ENCODE measurements around the gene TMPRSS7. TPM values are rescaled to one million over a fixed set of nuclear protein-coding genes. Genes with fewer than 3 reads are reported as not detected.

The TMPRSS7 gene
- not detected for total RNA-seq

- ChIA-PET CTCF (no interaction called here), POLR2A (no interaction called here)
Measured at GRCh38 chr3:112034436-112034835, at the start of gene TMPRSS7. TSS of gene TMPRSS7 (plus strand) at chr3:112034736. CDS start at chr3:112034846, 110 bp downstream.

GRCh38 chr3:111986800-111987199 lies 47.7 kb upstream of the TMPRSS7 start:
- ChIA-PET POLR2A (no interaction called here), CTCF (interaction anchor here (0.9 to 4.0 kb wide), 2 partner anchors 15 to 26 kb away, joined by 3 to 33 read pairs; no protein-coding TSS in a partner anchor)

DNA sequence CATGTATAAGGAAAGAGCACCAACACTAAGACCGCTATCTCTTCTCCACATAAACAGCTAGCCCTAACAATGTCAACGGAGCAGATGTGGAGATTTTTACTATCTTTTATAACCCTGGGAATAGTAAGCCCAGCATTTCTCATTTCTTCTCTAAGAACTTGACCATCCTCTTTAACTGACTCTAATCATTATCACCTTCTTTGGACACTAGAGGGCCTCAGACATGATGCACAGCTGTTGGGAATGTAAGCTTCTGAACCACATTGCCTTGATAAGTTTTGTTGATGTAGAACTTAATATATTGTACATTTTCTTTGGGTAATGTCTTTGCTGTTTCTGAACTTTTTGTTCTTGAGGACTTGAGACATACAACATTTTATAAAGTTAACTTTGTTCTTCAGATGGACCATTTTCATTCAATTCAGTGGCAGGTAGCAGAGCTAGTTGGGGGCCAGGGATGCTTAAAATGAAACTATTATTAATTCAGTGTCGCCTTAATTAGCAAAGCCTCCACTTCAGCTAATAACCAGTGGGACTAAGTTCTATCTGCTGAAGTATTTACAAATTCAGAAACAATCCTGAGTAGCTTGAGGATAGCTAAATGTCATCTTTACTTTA lies 45.4 kb upstream of the TMPRSS7 start:
- CTCF ChIA-PET, result interaction anchor here (0.8 to 4.0 kb wide), 11 partner anchors 9 to 295 kb away, joined by 3 to 33 read pairs (median 6); partner anchors contain the start of gene TAGLN3

GRCh38 chr3:111993038-111993437 lies 41.5 kb upstream of the TMPRSS7 start:
- ChIA-PET POLR2A (no interaction called here), CTCF (interaction anchor here (1.7 kb wide), 1 partner anchor 21 kb away, joined by 8 read pairs; no protein-coding TSS in a partner anchor)

More for the DNA sequence above, 45.4 kb upstream of the TMPRSS7 start:
- POLR2A ChIA-PET, result interaction anchor here (0.5 to 0.9 kb wide), 2 partner anchors 9 to 96 kb away, joined by 3 to 4 read pairs; partner anchors contain the start of gene ABHD10

- POLR2A ChIA-PET, result no interaction called here
- CTCF ChIA-PET, result interaction anchor here (0.5 to 4.5 kb wide), 3 partner anchors 10 to 21 kb away, joined by 3 to 15 read pairs (median 6); no protein-coding TSS in a partner anchor
Measured at GRCh38 chr3:111998636-111999483, 35.7 kb upstream of the TMPRSS7 start, which contains the start of gene TAGLN3. TSS of gene TAGLN3 (plus strand) at chr3:111998922. CDS start at chr3:111999423, 501 bp downstream.

DNA sequence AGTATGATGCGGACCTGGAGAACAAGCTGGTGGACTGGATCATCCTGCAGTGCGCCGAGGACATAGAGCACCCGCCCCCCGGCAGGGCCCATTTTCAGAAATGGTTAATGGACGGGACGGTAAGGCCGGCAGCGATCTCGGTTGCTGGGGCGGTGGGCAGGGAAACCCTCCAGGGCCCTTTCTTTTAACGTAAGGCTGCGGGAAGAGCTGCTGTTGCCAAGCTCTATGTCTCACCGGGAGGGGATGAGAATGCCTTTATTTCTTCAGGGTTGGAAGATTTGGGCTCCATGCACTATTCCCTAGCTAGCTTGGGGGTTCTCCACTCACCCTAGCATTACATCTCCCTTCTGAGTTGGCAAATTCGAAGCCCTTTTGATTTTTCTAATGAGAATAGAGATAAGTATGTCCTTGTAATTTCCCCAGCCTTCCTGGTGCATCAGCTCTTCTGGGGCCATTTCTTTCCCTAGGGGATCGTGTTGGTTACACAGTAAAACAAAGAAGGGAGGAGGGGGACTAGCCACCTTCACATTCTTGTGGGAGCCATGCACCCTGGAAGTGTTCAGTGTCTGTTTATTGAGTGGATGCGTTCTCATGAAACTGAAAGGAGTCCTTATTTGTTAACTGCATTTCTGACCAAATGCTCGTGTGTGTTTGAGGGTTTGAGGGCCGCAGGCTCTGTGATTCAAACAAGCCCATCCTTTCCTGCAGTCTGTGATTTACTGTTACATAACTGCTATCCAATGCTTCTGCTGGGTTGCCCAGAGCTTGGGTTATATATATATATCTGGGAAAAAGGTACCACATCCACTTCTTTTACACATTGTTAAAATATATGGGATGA lies 34.8 kb upstream of the TMPRSS7 start:
- POLR2A ChIA-PET, result no interaction called here
- CTCF ChIA-PET, result interaction anchor here (0.9 to 4.5 kb wide), 3 partner anchors 8 to 14 kb away, joined by 4 to 15 read pairs (median 6); no protein-coding TSS in a partner anchor

GRCh38 chr3:112000367-112000771 lies 34.2 kb upstream of the TMPRSS7 start:
- ChIA-PET CTCF (interaction anchor here (0.9 to 4.7 kb wide), 3 partner anchors 9 to 13 kb away, joined by 4 to 24 read pairs (median 15); no protein-coding TSS in a partner anchor), POLR2A (no interaction called here)

DNA sequence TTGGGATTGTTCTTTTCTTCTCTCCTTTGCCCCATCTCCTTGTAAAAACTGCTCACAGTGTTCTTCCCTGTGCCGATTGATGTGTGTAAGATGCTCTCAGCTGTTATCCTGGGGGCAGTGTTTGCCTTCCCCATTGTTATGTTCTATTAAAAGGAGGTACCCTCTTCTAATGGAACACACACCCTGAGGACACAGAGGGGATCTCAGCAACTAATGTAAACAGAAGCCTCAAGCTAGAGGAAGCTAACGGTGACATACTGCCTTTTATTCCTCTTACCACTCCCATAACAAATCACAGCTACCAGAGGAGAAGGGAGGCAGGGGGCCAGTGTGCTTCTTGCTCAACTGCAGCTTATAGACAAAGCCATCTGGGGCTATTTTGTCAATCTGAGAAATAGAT lies 33.6 kb upstream of the TMPRSS7 start:
- CTCF ChIA-PET, result interaction anchor here (4.5 to 4.7 kb wide), 2 partner anchors 12 kb away, joined by 15 to 24 read pairs; no protein-coding TSS in a partner anchor
- POLR2A ChIA-PET, result no interaction called here

DNA sequence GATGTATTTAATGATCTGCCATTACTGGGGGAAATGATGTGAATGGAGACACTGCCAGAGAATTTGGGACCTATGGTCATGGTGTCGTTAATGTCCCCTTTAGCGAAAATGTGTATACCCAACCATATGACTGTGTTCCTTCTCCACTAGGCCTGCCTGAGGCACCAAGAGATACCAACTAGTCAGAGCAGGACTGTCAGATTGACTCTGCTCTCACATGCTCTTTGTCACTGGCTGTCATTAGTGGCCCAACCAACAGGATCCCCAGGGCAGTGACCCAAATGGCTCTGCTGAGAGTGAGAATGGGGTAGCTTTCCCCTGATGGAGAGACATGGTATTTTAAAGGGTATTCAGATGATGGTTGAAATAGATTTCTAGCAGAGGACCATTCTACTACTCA lies 33.0 kb upstream of the TMPRSS7 start:
- CTCF ChIA-PET, result interaction anchor here (1.0 to 4.7 kb wide), 3 partner anchors 12 to 15 kb away, joined by 3 to 24 read pairs (median 15); no protein-coding TSS in a partner anchor

GRCh38 chr3:112002096-112002971 lies 32.2 kb upstream of the TMPRSS7 start:
- ChIA-PET CTCF (interaction anchor here (1.0 to 4.7 kb wide), 4 partner anchors 8 to 16 kb away, joined by 3 to 24 read pairs (median 10); no protein-coding TSS in a partner anchor), POLR2A (interaction anchor here (0.6 to 1.6 kb wide), 2 partner anchors 23 to 411 kb away, joined by 10 to 18 read pairs; partner anchors contain the start of gene ABHD10)

More for the DNA sequence above, 33.0 kb upstream of the TMPRSS7 start:
- POLR2A ChIA-PET, result no interaction called here

DNA sequence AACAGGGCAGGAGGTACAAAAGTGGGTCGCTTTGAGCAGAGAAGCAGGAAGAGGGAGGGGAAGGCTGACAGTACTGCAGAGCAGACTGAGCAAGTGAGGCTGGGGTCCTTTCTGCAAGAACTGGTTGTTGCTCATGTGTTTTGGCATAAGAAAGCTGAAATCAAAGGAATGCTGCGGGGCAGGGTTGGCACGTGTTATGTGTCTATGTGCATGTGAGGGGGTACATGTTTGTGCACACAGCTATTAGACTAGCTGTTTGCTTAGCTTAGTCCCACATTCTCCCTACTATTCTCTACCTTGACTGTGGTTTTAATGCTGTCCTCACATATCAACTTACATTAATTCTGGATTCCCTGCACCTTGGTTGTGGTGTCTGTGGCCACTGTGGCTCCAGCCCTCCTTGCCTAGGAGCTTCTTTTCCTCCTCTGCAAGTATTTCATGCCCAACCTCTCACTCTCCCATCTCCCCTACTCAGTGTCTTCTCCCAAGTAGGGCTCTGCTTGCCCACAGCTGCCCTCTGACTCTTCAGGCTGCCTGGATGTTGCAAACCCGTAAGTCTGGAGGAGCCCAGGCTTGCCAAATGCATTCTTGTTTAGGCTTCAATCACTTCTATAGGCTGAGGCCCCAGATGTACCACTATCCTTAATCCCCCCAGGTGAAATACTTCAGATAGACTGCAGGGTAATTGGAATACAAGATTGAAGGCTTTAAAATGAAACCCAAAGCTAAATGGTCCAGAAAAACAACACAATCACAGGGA lies 31.0 kb upstream of the TMPRSS7 start:
- POLR2A ChIA-PET, result interaction anchor here (1.6 kb wide), 1 partner anchor 24 kb away, joined by 10 read pairs; the partner anchor contains the start of gene ABHD10
- CTCF ChIA-PET, result interaction anchor here (1.1 to 4.7 kb wide), 3 partner anchors 9 to 14 kb away, joined by 4 to 24 read pairs (median 10); no protein-coding TSS in a partner anchor

- CTCF ChIA-PET, result interaction anchor here (1.7 to 4.7 kb wide), 2 partner anchors 9 to 15 kb away, joined by 10 to 24 read pairs; no protein-coding TSS in a partner anchor
- POLR2A ChIA-PET, result interaction anchor here (1.6 kb wide), 1 partner anchor 25 kb away, joined by 10 read pairs; the partner anchor contains the start of gene ABHD10
Measured at GRCh38 chr3:112004187-112004586, 30.3 kb upstream of the TMPRSS7 start.

GRCh38 chr3:112004669-112005068 lies 29.9 kb upstream of the TMPRSS7 start:
- CTCF ChIA-PET, result interaction anchor here (1.7 to 4.7 kb wide), 2 partner anchors 9 to 15 kb away, joined by 10 to 24 read pairs; no protein-coding TSS in a partner anchor
- POLR2A ChIA-PET, result no interaction called here

GRCh38 chr3:112005091-112005672 lies 29.4 kb upstream of the TMPRSS7 start:
- ChIA-PET CTCF (interaction anchor here (1.7 to 4.7 kb wide), 2 partner anchors 8 to 16 kb away, joined by 10 to 24 read pairs; no protein-coding TSS in a partner anchor), POLR2A (no interaction called here)

DNA sequence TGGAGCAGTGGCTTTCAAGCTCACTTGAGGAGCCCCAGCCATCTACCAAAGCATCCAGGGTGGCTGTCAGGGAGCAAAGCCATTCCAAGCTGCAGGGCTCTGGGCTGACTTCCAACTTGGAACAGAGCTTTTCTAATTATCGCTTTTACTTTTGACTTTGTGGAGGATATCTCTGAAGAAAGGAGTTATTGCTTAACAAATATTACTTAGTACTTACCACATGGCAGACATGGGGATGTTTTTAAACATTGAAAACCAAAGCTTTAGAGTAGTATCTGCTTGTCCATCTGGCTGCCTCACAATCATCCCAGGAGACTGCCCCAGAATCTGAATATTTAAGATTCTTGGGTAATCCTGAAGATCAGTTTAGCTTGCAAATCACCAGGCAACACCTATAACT lies 26.9 kb upstream of the TMPRSS7 start:
- ChIA-PET CTCF (interaction anchor here (0.9 to 1.8 kb wide), 2 partner anchors 9 to 19 kb away, joined by 3 to 7 read pairs; no protein-coding TSS in a partner anchor), POLR2A (no interaction called here)

GRCh38 chr3:112009670-112010069 lies 24.9 kb upstream of the TMPRSS7 start:
- ChIA-PET CTCF (no interaction called here), POLR2A (no interaction called here)

All from activated CD8-positive, alpha-beta memory T cell treated with anti-CD3 and anti-CD28 coated beads for 36 hours (primary cell).